Measurements from ENCODE around the gene DCST1. TPM values are rescaled to one million over a fixed set of nuclear protein-coding genes. Genes with fewer than 3 reads are reported as not detected.

Gene DCST1
- total RNA-seq, 4 donors from 2014 or later: 0.21 to 3.5 (median 0.90) TPM; not detected in 1

GRCh38 chr1:155002464-155003226, 31.0 kb upstream of the DCST1 start, which contains the start of gene ZBTB7B:
ZBTB7B (plus strand) TSS chr1:155002802; CDS start chr1:155014661, 11,859 bp downstream.
- H3K36me3 ChIP-seq: no peaks in the 10 kb centered on the region
- H3K9me3 ChIP-seq: no peaks in the 10 kb centered on the region
- H3K27me3 ChIP-seq: no peaks in the 10 kb centered on the region
- DNase-seq (ENCODE audit: low spot score in 2 of 2): no peak
- peaks cover 0 to 66% (median 50%) of the 10 kb centered on the region in 4 donors for H3K4me1 ChIP-seq
- H3K27ac ChIP-seq: peak within 1 kb of the TSS; percentile 88 to 99 (median 98)
- no peak for TF ChIP-seq EP300 (IDR thresholded peaks at IDR 0.05)
- 0 to 1% methylated on average over 26 to 32 of the region's 35 CpGs for WGBS, 2 donors
- peak within 1 kb of the TSS; percentile 58 to 94 (median 78) for H3K4me3 ChIP-seq

DNA sequence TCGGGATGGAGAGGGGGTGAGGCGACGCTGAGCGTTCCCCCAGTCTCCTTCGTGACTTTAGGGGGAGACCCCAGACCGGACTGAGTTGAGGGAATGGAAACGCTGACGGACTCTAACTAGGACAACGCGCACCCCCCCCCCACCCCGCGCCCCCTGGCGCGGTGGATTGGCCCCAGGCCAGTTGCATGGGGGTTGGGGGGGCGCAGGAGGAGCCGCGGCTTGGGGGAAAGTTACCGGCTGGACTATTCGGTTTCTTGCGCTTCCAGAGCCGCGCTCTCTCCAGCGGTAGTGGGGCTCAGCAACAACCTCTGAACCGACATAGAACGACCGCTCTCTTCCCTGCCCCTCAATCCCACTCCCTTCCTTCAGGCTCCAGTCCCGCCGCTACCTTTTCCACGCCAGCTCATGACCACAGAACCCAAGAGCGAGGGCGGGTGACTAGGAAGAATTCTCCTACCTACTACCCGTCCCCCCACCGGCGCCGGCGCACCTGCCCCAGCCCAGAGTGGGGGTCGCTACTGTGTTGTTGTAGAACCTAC, 30.3 kb upstream of the DCST1 start:
- DNase-seq (ENCODE audit: low spot score in 2 of 2): no peak
- peak overlapping the region; percentile 88 to 99 (median 98) for H3K27ac ChIP-seq
- H3K27me3 ChIP-seq: no peaks in the 10 kb centered on the region
- no peak for TF ChIP-seq POLR2A (IDR thresholded peaks at IDR 0.05)
- no peak for TF ChIP-seq CTCF (IDR thresholded peaks at IDR 0.05)
- H3K4me3 ChIP-seq: peak overlapping the region; percentile 58 to 94 (median 78)
- WGBS, 2 donors: 1% methylated on average over 36 to 37 of the region's 37 CpGs
- peaks cover 0 to 66% (median 55%) of the 10 kb centered on the region in 4 donors for H3K4me1 ChIP-seq
- no peaks in the 10 kb centered on the region for H3K9me3 ChIP-seq
- H3K36me3 ChIP-seq: no peaks in the 10 kb centered on the region

DNA sequence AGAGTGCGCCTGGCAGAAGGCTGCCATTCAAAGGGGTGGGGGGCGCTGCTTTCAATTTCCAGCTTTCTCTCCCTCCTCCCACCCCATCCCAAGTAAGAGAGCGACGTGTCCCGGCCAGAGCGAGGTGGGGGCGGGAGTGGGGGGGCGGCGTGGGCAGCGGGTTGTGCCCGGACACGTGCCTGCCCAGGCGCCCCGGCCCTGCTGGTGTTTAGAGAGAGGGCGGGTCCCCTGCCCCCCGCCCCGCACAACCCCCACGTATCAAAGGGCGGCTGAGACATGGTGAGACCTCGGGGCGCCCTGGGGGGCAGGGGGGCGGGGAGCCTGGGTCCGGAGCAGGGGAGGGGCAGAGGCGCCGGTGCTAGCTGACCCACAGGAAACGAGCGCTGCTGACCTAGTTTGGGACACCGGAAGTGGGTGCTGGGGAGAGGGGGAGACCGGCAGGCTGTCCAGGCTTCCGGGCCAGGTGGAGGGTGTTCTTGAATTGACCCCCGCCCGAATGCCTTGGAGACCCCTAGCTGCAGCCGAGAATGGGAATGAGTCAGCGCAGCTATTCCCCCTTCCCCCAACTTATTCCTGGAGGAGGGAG, 29.8 kb upstream of the DCST1 start:
- no peaks in the 10 kb centered on the region for H3K27me3 ChIP-seq
- peaks cover 0 to 66% (median 59%) of the 10 kb centered on the region in 4 donors for H3K4me1 ChIP-seq
- TF ChIP-seq CTCF (IDR thresholded peaks at IDR 0.05): no peak
- peak in 1 of 2 donors; percentile 40 for TF ChIP-seq EP300 (IDR thresholded peaks at IDR 0.05)
- peak in 1 of 2 donors; percentile 16 for TF ChIP-seq POLR2A (IDR thresholded peaks at IDR 0.05)
- no peaks in the 10 kb centered on the region for H3K9me3 ChIP-seq
- no peaks in the 10 kb centered on the region for H3K36me3 ChIP-seq
- peak in 1 of 2 donors; percentile 56 for DNase-seq (ENCODE audit: low spot score in 2 of 2)
- peak overlapping the region; percentile 58 to 94 (median 78) for H3K4me3 ChIP-seq
- peak overlapping the region; percentile 88 to 99 (median 98) for H3K27ac ChIP-seq
- WGBS, 2 donors: 1 to 8% methylated on average over 9 to 21 of the region's 34 CpGs

DNA sequence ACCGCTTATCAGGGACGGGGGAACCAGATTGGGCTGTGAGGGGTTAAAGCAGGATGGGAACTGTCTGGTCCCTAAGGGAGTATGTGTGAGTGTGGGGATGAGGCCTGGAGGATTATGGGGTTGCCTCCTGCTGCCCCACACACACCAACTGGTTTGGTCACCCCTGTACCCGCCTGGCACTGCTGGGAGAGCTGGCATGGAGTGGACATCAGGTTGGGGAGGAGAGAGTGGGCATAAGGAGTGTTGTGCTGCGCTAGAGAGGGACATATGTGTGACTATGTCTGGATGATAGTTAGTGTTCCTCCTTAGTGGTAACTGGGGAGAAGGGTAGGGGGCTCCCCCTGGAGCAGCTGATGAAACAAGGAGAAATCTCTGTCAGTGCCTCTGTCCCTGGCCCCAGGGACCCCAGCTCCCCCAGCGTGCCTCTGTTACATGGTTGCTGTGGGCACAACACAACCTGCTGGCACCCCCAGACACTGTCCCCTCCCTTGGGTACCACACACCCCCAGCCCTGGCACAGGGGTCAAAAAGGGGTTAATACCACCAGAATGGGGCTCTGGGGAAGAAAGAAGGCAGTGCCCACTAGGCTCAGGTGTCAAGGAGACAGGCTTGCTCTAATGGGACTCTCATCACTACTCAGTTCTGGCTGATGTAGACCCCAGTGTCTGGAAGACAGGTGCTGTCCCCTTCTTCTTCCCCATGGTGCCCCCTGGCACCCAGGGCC, 29.1 kb upstream of the DCST1 start:
- 29 to 34% methylated on average over 5 of the region's 5 CpGs for WGBS, 2 donors
- H3K4me3 ChIP-seq: peak overlapping the region; percentile 58 to 94 (median 78)
- no peak for TF ChIP-seq EP300 (IDR thresholded peaks at IDR 0.05)
- no peak for TF ChIP-seq CTCF (IDR thresholded peaks at IDR 0.05)
- TF ChIP-seq POLR2A (IDR thresholded peaks at IDR 0.05): no peak
- no peaks in the 10 kb centered on the region for H3K9me3 ChIP-seq
- no peaks in the 10 kb centered on the region for H3K27me3 ChIP-seq
- no peaks in the 10 kb centered on the region for H3K36me3 ChIP-seq
- peak overlapping the region; percentile 88 to 99 (median 98) for H3K27ac ChIP-seq
- peaks cover 0 to 66% (median 57%) of the 10 kb centered on the region in 4 donors for H3K4me1 ChIP-seq
- no peak for DNase-seq (ENCODE audit: low spot score in 2 of 2)

All from tibial nerve (tissue), 4 donors.